ENCODE data around the gene CELF1.

The CELF1 gene

GRCh38 chr11:47587039-47587716, 34.2 kb upstream of the CELF1 start:
- no peak for DNase-seq

GRCh38 chr11:47586098-47586855, 33.3 kb upstream of the CELF1 start, which contains the start of gene FAM180B:
TSS of gene FAM180B (plus strand) at chr11:47586678. CDS start at chr11:47586769, 91 bp downstream.
- no peak for DNase-seq
- TF ChIP-seq GATA1 (IDR thresholded peaks at IDR 0.05; ENCODE audit: low read depth, low read length) = no peak

More at GRCh38 chr11:47587039-47587716, 34.2 kb upstream of the CELF1 start:
- TF ChIP-seq POLR2A (IDR thresholded peaks at IDR 0.05; ENCODE audit: low read length) = no peak
- TF ChIP-seq GATA1 (IDR thresholded peaks at IDR 0.05; ENCODE audit: low read depth, low read length) = no peak

- TF ChIP-seq GATA1 (IDR thresholded peaks at IDR 0.05; ENCODE audit: low read depth, low read length) (no peak), POLR2A (IDR thresholded peaks at IDR 0.05; ENCODE audit: low read length) (no peak)
- DNase-seq = no peak
Measured at GRCh38 chr11:47583844-47584243, 30.9 kb upstream of the CELF1 start.

- no peak for TF ChIP-seq GATA1 (IDR thresholded peaks at IDR 0.05; ENCODE audit: low read depth, low read length)
- peak; percentile 91 for TF ChIP-seq POLR2A (IDR thresholded peaks at IDR 0.05; ENCODE audit: low read length)
- peak; percentile 95 to 96 for DNase-seq
Measured at GRCh38 chr11:47578524-47579494, 25.9 kb upstream of the CELF1 start, which contains the start of the genes KBTBD4 and NDUFS3. TSS of gene KBTBD4 (minus strand) at chr11:47578970. CDS start at chr11:47578951, 19 bp downstream. TSS of gene NDUFS3 (plus strand) at chr11:47579074. CDS start at chr11:47579092, 18 bp downstream.

GRCh38 chr11:47577460-47578041, 24.6 kb upstream of the CELF1 start:
- no peak for DNase-seq
- TF ChIP-seq GATA1 (IDR thresholded peaks at IDR 0.05; ENCODE audit: low read depth, low read length) (no peak), POLR2A (IDR thresholded peaks at IDR 0.05; ENCODE audit: low read length) (no peak)

- TF ChIP-seq GATA1 (IDR thresholded peaks at IDR 0.05; ENCODE audit: low read depth, low read length) = no peak
- TF ChIP-seq POLR2A (IDR thresholded peaks at IDR 0.05; ENCODE audit: low read length) = no peak
- DNase-seq = no peak
Measured at GRCh38 chr11:47573321-47573720, 20.4 kb upstream of the CELF1 start.

GRCh38 chr11:47572715-47573255, 19.9 kb upstream of the CELF1 start:
- DNase-seq = no peak
- TF ChIP-seq POLR2A (IDR thresholded peaks at IDR 0.05; ENCODE audit: low read length) (no peak), GATA1 (IDR thresholded peaks at IDR 0.05; ENCODE audit: low read depth, low read length) (no peak)

- TF ChIP-seq GATA1 (IDR thresholded peaks at IDR 0.05; ENCODE audit: low read depth, low read length) = no peak
- no peak for TF ChIP-seq POLR2A (IDR thresholded peaks at IDR 0.05; ENCODE audit: low read length)
- no peak for DNase-seq
Measured at GRCh38 chr11:47571895-47572294, 19.0 kb upstream of the CELF1 start.

- no peak for DNase-seq
- no peak for TF ChIP-seq GATA1 (IDR thresholded peaks at IDR 0.05; ENCODE audit: low read depth, low read length)
- no peak for TF ChIP-seq POLR2A (IDR thresholded peaks at IDR 0.05; ENCODE audit: low read length)
Measured at GRCh38 chr11:47571357-47571729, 18.4 kb upstream of the CELF1 start.

- TF ChIP-seq POLR2A (IDR thresholded peaks at IDR 0.05; ENCODE audit: low read length) (no peak), GATA1 (IDR thresholded peaks at IDR 0.05; ENCODE audit: low read depth, low read length) (no peak)
- DNase-seq = no peak
Measured at GRCh38 chr11:47570651-47571356, 17.9 kb upstream of the CELF1 start.

- no peak for DNase-seq
Measured at GRCh38 chr11:47569646-47570045, 16.7 kb upstream of the CELF1 start.

GRCh38 chr11:47566149-47566698, 13.3 kb upstream of the CELF1 start:
- no peak for TF ChIP-seq POLR2A (IDR thresholded peaks at IDR 0.05; ENCODE audit: low read length)
- TF ChIP-seq GATA1 (IDR thresholded peaks at IDR 0.05; ENCODE audit: low read depth, low read length) = no peak
- DNase-seq = peak; percentile 53 to 62

More at GRCh38 chr11:47569646-47570045, 16.7 kb upstream of the CELF1 start:
- no peak for TF ChIP-seq GATA1 (IDR thresholded peaks at IDR 0.05; ENCODE audit: low read depth, low read length)
- no peak for TF ChIP-seq POLR2A (IDR thresholded peaks at IDR 0.05; ENCODE audit: low read length)
